Central memory CD4-positive, alpha-beta T cell (primary cell): ENCODE results near the gene STPG2.
"Not testable (repeated sequence)": the region's sequence is repeated elsewhere in the genome, so short reads cannot be mapped to it uniquely, and the experiment has no call there.

ENCODE experiments used
- DNase-seq: peaks from one replicate; pipeline ENCODE4 v3.0.0; 2022

The STPG2 gene

DNA sequence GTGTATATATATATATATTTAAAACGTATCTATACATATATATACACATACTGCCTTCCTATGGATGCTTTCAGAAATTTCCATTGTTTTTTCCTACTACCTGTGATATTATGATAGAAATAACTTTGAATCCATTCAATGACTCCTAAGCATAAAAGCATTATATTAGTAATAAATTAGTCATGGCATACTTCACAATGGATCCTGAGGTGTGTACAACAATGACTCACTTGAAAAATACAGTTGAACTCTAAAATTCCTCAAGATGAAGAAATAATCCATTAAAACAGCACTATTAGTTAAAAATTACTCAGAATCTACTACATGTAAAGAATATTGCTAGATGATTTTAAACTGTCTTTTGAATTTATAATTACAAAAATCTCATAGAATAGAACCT, 201.1 kb downstream of the STPG2 start:
- no peak for DNase-seq

DNA sequence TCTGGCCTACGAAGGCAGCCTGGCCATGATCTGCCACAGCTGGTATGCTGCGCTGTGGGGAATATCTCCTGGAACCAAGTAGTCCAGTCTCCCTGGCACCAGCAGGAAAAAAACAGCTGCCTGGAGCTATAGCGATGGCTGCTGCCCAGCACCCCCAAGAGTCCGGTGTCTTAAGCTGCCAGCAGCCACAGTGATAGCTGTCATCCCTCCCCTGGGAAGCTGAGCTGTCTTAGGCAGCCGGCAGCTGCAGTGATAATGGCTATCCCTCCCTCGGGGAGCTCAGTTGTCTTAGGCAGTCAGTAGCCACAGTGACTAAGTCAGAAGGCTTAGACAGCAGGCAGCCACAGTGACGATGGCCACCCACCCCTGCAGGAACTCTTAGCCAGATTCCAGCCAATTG, 205.1 kb downstream of the STPG2 start:
- no peak for DNase-seq

DNA sequence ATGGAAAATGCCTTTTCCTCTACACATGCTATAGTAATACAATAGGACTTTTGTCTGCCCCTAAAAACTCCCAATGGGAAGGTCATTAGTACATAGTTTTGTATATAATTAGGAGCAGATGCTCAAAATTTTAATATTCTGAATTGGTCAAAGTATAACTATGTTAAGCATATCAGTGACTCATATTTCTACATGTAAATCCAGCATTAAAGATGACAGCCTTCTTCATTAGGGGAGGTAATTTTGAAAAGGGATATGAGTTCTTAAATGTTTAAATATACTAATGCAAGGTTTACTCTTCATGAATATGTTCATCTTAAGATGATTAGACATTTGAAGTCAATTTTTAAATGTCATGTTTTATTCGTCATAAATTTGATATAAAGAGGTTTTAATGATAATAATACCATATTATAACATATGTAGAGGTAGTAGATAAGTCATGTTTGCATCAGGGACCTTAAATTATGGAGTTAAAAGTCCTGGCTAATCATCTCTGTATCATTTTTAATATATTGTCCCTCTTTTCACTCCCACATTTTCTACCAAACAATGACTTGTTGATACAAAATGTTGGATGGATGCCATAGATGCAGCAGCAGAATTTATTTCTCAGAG, 218.8 kb downstream of the STPG2 start:
- no peak for DNase-seq

- no peak for DNase-seq
These were observed 220.2 kb downstream of the STPG2 start for GRCh38 chr4:97923096-97923495.

DNA sequence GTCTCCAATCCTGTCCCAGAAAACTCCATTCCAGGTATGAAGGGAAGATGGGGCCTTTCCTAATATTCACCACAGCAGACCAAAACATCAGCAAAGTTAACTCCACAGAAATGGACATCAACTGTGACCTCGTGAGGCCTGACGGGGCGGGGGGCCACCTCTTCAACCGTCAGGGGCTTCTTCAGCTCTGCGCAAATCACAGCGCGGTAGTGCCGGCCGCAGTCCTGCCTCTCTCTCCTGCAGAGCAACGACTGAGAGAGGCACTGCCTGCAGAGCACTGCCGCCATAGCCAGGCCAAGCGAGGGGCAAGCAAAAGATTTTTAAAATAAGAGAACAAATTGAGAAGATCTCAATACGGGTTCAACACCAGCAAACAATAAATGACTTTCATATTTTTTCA, 226.2 kb downstream of the STPG2 start:
- no peak for DNase-seq

DNA sequence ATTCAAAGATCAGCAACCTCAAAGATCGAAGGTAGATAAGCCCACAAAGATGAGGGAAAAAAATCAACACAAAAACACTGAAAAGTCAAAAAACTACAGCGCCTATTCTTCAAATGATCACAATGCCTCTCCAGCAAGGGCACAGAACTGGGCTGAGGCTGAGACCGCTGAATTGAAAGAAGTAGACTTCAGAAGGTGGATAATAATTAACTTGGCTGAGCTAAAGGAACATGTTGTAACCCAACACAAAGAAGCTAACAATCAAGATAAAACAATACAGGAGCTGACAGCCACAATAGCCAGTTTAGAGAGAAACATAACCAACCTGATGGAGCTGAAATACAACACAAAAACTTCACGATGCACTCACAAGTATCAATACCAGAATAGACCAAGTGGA, 231.1 kb downstream of the STPG2 start:
- no peak for DNase-seq

GRCh38 chr4:97911236-97911906, 231.9 kb downstream of the STPG2 start:
- DNase-seq = no peak

GRCh38 chr4:97910005-97910404, 233.3 kb downstream of the STPG2 start:
- DNase-seq = no peak

DNA sequence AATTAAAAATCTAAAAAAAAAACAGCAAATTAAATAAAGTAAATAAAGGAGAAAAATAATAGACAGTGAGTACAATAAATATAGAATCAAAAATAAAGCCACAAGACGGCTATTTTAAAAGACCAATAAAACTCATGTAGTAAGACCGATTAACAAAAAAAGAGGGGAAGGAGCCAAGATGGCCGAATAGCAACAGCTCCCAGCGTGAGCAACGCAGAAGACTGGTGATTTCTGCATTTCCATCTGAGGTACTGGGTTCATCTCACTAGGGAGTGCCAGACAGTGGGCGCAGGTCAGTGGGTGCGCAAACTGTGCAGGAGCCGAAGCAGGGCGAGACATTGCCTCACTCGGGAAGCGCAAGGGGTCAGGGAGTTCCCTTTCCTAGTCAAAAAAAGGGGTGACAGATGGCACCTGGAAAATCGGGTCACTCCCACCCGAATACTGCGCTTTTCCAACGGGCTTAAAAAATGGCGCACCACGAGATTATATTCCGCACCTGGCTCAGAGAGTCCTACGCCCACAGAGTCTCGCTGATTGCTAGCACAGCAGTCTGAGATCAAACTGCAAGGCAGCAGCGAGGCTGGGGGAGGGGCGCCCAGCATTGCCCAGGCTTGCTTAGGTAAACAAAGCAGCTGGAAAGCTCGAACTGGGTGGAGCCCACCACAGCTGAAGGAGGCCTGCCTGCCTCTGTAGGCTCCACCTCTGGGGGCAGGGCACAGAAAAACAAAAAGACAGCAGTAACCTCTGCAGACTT, 239.7 kb downstream of the STPG2 start:
- not testable (repeated sequence) for DNase-seq

GRCh38 chr4:97900229-97900628, 243.0 kb downstream of the STPG2 start:
- DNase-seq = no peak

DNA sequence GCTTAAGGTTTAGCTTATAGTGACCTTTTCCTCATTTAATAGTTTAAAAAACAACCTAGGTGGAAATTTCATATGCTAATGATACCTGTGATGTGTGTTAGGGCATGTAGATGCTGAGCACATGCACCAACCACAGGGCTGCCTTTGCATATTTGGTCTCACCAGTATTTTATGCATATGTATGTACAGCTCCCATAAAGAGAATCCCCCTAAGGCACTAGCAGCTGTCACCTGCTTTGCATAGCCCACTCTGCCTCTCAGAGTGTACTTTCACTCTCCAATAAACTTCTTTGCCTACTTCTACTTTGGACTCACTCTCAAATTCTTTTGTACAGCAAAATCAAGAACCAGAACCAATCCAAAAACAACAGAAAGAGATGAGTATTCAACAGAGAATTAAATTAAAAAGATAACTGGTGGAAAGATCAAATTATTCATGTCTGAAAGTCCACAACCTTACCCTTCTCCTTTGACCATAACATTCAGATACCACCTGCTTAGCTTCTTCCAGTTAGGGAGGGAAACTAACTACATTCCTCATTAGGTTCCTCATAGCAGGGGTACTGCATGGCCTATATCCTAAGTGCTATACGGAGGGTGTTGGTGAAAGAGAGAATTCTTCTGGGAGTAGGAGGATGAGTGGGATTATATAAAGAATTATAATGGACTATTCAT, 250.5 kb downstream of the STPG2 start:
- no peak for DNase-seq

GRCh38 chr4:97879942-97880341, 263.3 kb downstream of the STPG2 start:
- DNase-seq = no peak

DNA sequence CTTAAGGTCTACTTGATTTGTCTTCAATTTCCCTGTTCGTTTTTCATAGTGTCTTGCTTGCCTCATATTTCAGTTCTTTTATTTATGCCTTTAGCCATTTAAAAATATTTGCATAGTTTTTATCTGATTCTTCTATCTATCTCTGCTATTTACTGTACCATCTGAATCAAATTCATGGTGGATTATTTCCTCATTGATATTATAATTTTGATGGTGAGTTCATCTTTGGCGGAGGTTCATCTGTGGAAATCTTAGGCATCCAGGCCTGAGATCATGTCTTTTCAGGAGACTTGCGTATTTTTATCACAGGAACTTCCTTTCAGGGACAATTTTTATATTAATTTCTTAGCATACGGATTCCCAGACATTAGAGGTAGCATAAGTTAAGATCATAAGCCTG, 275.2 kb downstream of the STPG2 start:
- DNase-seq = no peak

- DNase-seq = no peak
These were observed 275.7 kb downstream of the STPG2 start for GRCh38 chr4:97867557-97868091.

DNA sequence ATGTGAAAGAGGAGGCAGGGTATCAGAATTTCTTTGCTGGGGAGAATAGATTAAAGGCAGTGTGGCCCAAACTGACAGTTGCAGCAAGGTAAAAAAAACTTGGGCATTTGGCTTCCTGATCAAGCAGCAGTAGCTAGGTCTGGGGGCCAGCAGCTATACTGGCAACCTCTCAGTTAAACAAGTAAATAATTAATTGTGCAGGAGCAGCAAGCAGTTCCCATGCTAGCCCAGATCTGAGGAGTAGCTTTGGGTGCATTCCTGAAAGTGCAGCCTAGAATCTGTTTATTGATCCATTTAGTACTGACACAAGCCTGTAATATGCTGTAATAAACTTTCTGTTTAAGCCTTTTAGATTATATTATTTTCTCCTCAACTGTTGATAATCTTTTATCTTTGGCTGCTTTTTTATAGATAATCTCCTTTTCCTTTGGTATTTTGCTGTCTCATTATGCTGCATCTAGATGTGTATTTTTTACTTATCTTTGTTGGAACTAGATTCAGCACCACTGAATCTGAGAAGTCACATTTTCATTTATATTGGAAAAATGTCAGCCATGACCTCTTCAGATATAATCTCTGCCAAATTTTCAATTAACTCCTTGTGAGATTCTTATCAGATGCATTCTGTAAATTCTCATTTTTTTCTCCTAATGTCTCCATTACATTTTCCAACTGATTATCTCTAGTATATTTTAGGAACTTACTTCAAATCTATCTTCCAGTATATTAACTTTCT, 276.3 kb downstream of the STPG2 start:
- DNase-seq = no peak

- no peak for DNase-seq
These were observed 292.2 kb downstream of the STPG2 start for GRCh38 chr4:97851115-97851514.

DNA sequence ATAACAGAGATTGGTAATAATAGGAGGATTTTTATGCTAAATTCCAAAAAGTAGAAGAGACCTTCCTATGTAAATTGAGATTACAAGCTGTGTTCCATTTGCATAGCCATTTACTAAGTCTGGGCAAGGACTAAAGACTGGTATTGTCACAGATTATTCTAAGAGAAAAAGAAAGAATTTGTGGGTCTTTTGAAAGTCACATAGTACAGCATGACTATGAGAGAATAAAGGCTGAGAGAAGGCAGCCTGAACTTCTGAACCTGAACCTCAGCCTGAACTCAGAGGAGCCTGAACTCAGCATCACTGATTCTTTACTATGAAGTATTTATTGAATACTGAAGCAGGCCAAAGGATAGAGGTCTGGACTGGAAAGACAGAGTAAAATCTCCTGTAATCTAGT, 297.5 kb downstream of the STPG2 start:
- DNase-seq = no peak

DNA sequence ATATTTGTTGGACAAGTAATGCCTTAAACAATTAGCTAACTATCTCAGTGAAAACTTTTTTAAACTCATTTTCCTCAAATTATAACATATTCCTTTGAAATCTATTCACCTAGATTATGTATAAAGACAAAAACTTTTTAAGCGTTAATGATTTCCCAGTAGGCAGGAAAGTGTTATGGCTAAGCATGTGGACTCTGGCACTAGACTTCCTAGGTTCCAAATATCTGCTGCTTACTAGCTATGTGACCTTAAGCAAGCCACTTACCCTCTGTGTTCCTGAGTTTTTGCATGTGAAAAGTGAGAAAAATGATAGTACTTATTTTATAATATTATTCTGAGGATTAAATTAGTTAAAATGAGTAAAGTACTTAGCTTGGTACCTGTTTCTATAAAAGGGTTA, 301.8 kb downstream of the STPG2 start:
- DNase-seq = no peak

DNA sequence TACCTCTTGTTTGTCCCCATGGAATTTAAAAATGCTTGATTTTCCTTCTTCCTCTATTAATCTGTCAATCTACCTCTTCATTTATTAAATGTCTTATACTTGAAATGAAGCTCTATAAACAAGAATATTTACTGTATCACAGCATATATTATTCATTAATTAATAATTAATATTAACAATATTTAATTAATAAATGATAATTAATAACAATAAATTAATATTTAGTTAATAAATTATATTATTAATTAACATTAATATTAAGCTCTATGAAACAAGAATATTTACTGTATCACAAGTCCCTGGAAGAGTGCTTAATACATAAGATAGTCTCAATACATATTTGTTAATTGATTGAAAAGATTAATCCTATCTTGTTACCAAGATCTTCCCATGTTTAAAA, 306.6 kb downstream of the STPG2 start:
- DNase-seq = no peak

GRCh38 chr4:97828646-97829045, 314.6 kb downstream of the STPG2 start:
- no peak for DNase-seq

DNA sequence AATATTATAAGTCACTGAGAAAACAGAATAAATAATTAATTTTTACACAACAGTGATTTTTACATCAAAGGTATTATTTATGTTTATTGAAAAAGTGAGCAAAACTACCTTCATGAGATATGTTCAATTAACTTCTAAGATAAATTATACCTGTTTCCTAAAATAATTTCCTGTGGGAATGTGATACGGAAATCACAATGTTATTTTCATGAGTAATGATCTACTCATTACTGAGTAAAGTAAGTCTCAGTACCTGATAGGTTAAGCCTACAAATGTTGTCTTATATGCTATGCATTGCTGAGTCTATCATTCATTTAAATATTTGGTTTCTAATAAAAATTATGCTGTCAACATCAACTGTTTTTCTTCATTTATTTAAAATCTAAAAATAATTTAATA, 324.0 kb downstream of the STPG2 start:
- no peak for DNase-seq

DNA sequence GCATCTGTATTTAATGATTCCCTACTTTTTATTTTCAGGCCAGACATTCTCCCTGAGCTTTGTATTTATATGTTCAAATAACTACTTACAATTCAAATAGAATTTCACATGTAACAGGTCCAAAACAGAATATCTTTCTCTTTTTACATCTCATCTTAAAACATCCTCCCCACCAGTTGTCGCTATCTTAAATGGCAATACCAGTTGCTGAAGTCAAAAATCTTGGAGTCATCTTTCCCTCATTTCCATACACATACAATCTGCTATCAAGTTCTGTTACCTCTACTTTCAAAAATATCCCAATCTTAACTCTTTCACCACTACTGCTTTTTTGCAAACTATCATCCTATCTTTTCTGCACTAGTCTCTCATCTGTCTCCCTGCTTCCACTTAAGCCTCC, 330.5 kb downstream of the STPG2 start:
- no peak for DNase-seq
